Hepatocyte (in vitro differentiated cells): ENCODE results near the gene NUP214. TPM values are rescaled to one million over a fixed set of nuclear protein-coding genes. Genes with fewer than 3 reads are reported as not detected.

Source experiments
- DNase-seq: peaks from one replicate; pipeline ENCODE4 v3.0.0-alpha.2; 2016; ENCODE audit warnings: low spot score
- H2AFZ ChIP-seq: fragments of 200-600 bp; sonication (generic); 2 replicates; pipeline ENCODE4 v1.6.0; 2016; ENCODE audit warnings: antibody characterized with exemption, mild to moderate bottlenecking
- H3K27ac ChIP-seq: fragments of 200-600 bp; sonication (generic); 2 replicates; pipeline ENCODE4 v1.5.1; 2016; ENCODE audit warnings: mild to moderate bottlenecking
- H3K27me3 ChIP-seq: fragments of 200-600 bp; sonication (generic); 2 replicates; pipeline ENCODE4 v1.6.1; 2016
- H3K36me3 ChIP-seq: fragments of 200-600 bp; sonication (generic); replicated peaks from 2 replicates; pipeline ENCODE4 v1.5.1; 2016; ENCODE audit warnings: low read depth; ENCODE audit not compliant: insufficient read depth
- H3K4me1 ChIP-seq: fragments of 200-600 bp; sonication (generic); 2 replicates; pipeline ENCODE4 v1.5.1; 2016; ENCODE audit warnings: mild to moderate bottlenecking, moderate library complexity; ENCODE audit not compliant: insufficient read depth
- H3K4me2 ChIP-seq: fragments of 200-600 bp; sonication (generic); 2 replicates; pipeline ENCODE4 v1.6.0; 2016
- H3K4me3 ChIP-seq: fragments of 200-600 bp; sonication (generic); 2 replicates; pipeline ENCODE4 v1.5.1; 2016; ENCODE audit warnings: mild to moderate bottlenecking
- H3K79me2 ChIP-seq: fragments of 200-600 bp; sonication (generic); 2 replicates; pipeline ENCODE4 v1.6.0; 2017; ENCODE audit warnings: mild to moderate bottlenecking
- H3K9me2 ChIP-seq: fragments of 200-600 bp; sonication (generic); replicated peaks from 2 replicates; pipeline ENCODE4 v1.6.0; 2017; ENCODE audit warnings: mild to moderate bottlenecking; ENCODE audit not compliant: insufficient read depth
- H3K9me3 ChIP-seq: fragments of 200-600 bp; sonication (generic); 2 replicates; pipeline ENCODE4 v1.5.1; 2016; ENCODE audit warnings: low read depth, mild to moderate bottlenecking
- H4K20me1 ChIP-seq: fragments of 200-600 bp; sonication (generic); 2 replicates; pipeline ENCODE4 v1.6.0; 2016; ENCODE audit warnings: mild to moderate bottlenecking; ENCODE audit not compliant: insufficient read depth, poor library complexity, severe bottlenecking
- EZH2 ChIP-seq: fragments of 200-600 bp; sonication (generic); IDR thresholded peaks from 2 replicates; pipeline ENCODE4 v1.6.1; 2016; ENCODE audit warnings: antibody characterized with exemption, mild to moderate bottlenecking, borderline replicate concordance
- EZH2phosphoT487 ChIP-seq: fragments of 200-600 bp; sonication (generic); IDR thresholded peaks from one replicate; pipeline ENCODE4 v1.6.1; 2018; ENCODE audit warnings: antibody characterized with exemption, mild to moderate bottlenecking, low read depth, moderate library complexity; ENCODE audit not compliant: unreplicated experiment, severe bottlenecking
- WGBS: methylation state at CpG from one replicate; pipeline ENCODE4 v1.1.6; 2016; ENCODE audit warnings: low lambda C conversion rate; ENCODE audit errors: missing lambda C conversion rate; 5-methylcytosine and 5-hydroxymethylcytosine counted together
- polyA plus RNA-seq: library from polyadenylated mRNA; unstranded; fragments of >200 nt; fragmentation: Nextera tagmentation; extraction: Ambion mirVana; gene quantifications from 2 replicates; pipeline ENCODE4 v1.2.1, GENCODE V29; 2016
- total RNA-seq: library from RNA; depleted of rRNA; stranded (reverse); fragments of >200 nt; gene quantifications from 2 replicates; pipeline ENCODE4 v1.2.3, GENCODE V29; 2014
- TF ChIP-seq, protein P1 (sequence below): fragments of 200-600 bp; sonication (generic); IDR thresholded peaks from 2 replicates; pipeline ENCODE4 v1.5.1; 2016; ENCODE audit warnings: antibody characterized with exemption, mild to moderate bottlenecking; ENCODE audit not compliant: poor library complexity

The NUP214 gene
- total and polyA plus RNA-seq, 2 experiments from 2014 or later: 13.7 to 18.1 TPM

GRCh38 chr9:131084661-131085369 lies 40.6 kb upstream of the NUP214 start:
- H3K27me3 ChIP-seq: no peaks in the 10 kb centered on the region
- TF ChIP-seq, protein P1, sequence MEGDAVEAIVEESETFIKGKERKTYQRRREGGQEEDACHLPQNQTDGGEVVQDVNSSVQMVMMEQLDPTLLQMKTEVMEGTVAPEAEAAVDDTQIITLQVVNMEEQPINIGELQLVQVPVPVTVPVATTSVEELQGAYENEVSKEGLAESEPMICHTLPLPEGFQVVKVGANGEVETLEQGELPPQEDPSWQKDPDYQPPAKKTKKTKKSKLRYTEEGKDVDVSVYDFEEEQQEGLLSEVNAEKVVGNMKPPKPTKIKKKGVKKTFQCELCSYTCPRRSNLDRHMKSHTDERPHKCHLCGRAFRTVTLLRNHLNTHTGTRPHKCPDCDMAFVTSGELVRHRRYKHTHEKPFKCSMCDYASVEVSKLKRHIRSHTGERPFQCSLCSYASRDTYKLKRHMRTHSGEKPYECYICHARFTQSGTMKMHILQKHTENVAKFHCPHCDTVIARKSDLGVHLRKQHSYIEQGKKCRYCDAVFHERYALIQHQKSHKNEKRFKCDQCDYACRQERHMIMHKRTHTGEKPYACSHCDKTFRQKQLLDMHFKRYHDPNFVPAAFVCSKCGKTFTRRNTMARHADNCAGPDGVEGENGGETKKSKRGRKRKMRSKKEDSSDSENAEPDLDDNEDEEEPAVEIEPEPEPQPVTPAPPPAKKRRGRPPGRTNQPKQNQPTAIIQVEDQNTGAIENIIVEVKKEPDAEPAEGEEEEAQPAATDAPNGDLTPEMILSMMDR: no peak
- no peak for DNase-seq
- H3K9me2 ChIP-seq: no peaks in the 10 kb centered on the region
- H2AFZ ChIP-seq: no peak overlapping the region
- no peaks in the 10 kb centered on the region for H3K4me1 ChIP-seq
- no peak overlapping the region for H3K4me2 ChIP-seq
- WGBS: 83% methylated on average over 8 of the region's 8 CpGs
- no peak overlapping the region for H3K27ac ChIP-seq
- H3K79me2 ChIP-seq: no peaks in the 10 kb centered on the region
- no peaks in the 10 kb centered on the region for H3K9me3 ChIP-seq
- no peak overlapping the region for H3K4me3 ChIP-seq
- no peaks in the 10 kb centered on the region for H3K36me3 ChIP-seq
- H4K20me1 ChIP-seq: no peaks in the 10 kb centered on the region

DNA sequence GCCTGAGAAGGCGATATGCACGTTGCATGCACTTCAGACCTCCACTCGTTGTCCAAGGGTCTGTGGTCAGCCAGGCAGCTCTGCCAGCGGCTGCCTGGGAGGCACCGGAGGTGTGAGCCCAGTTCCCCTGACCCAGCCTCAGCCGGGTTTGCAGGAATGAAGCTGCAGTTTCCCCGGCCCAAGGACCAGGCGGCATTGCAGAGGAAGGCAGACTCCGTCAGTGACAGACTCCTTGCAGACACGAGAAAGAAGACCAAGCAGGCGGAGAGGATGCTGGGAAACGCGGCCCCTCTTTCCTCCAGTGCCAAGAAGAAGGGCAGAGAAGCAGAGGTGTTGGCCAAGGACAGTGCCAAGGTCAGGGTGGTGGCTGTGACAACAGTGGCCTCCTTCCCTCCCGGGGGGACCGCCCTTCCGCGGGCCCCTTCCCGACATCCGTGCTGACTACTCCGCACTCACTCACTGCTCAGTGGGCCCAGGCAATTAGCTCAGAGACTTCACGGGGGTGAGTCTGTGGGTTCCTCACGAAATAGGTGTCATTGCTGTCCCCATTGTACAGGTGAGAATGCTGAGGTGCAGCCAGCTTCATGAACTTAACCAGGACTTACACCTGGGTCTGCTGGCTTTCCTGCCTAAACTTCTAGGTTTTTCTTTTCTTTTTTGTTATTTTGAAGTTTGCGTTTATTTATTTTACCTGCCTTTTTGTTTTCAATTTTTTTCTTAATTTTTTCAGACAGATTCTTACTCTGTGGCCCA lies 39.8 kb upstream of the NUP214 start:
- H2AFZ ChIP-seq: no peak overlapping the region
- no peak overlapping the region for H3K4me3 ChIP-seq

GRCh38 chr9:131087354-131087893 lies 38.0 kb upstream of the NUP214 start:
- TF ChIP-seq EZH2phosphoT487: no peak

More for the DNA sequence above, 39.8 kb upstream of the NUP214 start:
- H3K9me3 ChIP-seq: no peaks in the 10 kb centered on the region
- H3K4me1 ChIP-seq: no peaks in the 10 kb centered on the region
- H3K27me3 ChIP-seq: no peaks in the 10 kb centered on the region
- no peak for DNase-seq
- no peaks in the 10 kb centered on the region for H4K20me1 ChIP-seq
- 90% methylated on average over 23 of the region's 23 CpGs for WGBS
- no peaks in the 10 kb centered on the region for H3K79me2 ChIP-seq
- H3K9me2 ChIP-seq: no peaks in the 10 kb centered on the region
- H3K36me3 ChIP-seq: no peaks in the 10 kb centered on the region
- TF ChIP-seq EZH2 (no peak), EZH2phosphoT487 (no peak)
- TF ChIP-seq, protein P1: no peak
- no peak overlapping the region for H3K27ac ChIP-seq
- H3K4me2 ChIP-seq: no peak overlapping the region

More at GRCh38 chr9:131087354-131087893, 38.0 kb upstream of the NUP214 start:
- no peak for DNase-seq
- Histone ChIP-seq H3K4me3 (no peak overlapping the region), H3K36me3 (no peaks in the 10 kb centered on the region), H3K9me2 (no peaks in the 10 kb centered on the region), H3K27ac (no peak overlapping the region), H3K27me3 (no peaks in the 10 kb centered on the region), H3K4me1 (no peaks in the 10 kb centered on the region), H2AFZ (no peak overlapping the region), H3K9me3 (no peaks in the 10 kb centered on the region), H3K4me2 (no peak overlapping the region), H3K79me2 (no peaks in the 10 kb centered on the region), H4K20me1 (no peaks in the 10 kb centered on the region)
- 97% methylated on average over 18 of the region's 19 CpGs for WGBS
